Measurements from ENCODE around the gene MAP4K3.

- no peak for TF ChIP-seq POLR2A (IDR thresholded peaks at IDR 0.05; ENCODE audit: low read length)
- TF ChIP-seq GATA1 (IDR thresholded peaks at IDR 0.05; ENCODE audit: low read depth, low read length) = no peak
These were observed 20.9 kb downstream of the MAP4K3 start for GRCh38 chr2:39416140-39416539.

Data from erythroblast (primary cell).